Body of pancreas (tissue), 4 donors: ENCODE measurements around the gene POLH. TPM values are rescaled to one million over a fixed set of nuclear protein-coding genes. Genes with fewer than 3 reads are reported as not detected.
"Not testable (repeated sequence)": the region's sequence is repeated elsewhere in the genome, so short reads cannot be mapped to it uniquely, and the experiment has no call there.

Experiments
- ATAC-seq: fragments of 150-250 bp; one replicate; pipeline ENCODE4 v1.9.1; 2016
- DNase-seq, 4 donors: peaks; one replicate each; pipeline ENCODE4 v3.0.0-alpha.2; 2019
- H3K27ac ChIP-seq, 4 donors: fragments of 200-600 bp; sonication (generic); 1 replicate in 3 of 4; 2 replicates in 1 of 4; pipeline versions ENCODE4 v1.5.1 to v1.6.1; 2016 to 2019; ENCODE audit warnings: mild to moderate bottlenecking in 1 of 4, mixed read lengths in 1 of 4, moderate library complexity in 1 of 4
- H3K27me3 ChIP-seq, 2 donors: fragments of 200-600 bp; sonication (generic); one replicate each; pipeline ENCODE4 v1.6.0; 2016; ENCODE audit warnings: mild to moderate bottlenecking in 1 of 2
- H3K36me3 ChIP-seq, 2 donors: fragments of 200-600 bp; sonication (generic); replicated peaks in 1 of 2; 2 replicates each; pipeline ENCODE4 v1.5.1; 2016; ENCODE audit warnings: low read depth in 2 of 2; ENCODE audit not compliant: insufficient read depth in 1 of 2
- H3K4me1 ChIP-seq: fragments of 200-600 bp; sonication (generic); one replicate; pipeline ENCODE4 v1.6.0; 2016
- H3K4me3 ChIP-seq, 2 donors: fragments of 200-600 bp; sonication (generic); 1 replicate in 1 of 2; 2 replicates in 1 of 2; pipeline ENCODE4 v1.5.1; 2016 to 2019
- H3K9me3 ChIP-seq, 3 donors: fragments of 200-600 bp; sonication (generic); 1 replicate in 2 of 3; 2 replicates in 1 of 3; pipeline ENCODE4 v1.5.1; 2016
- POLR2A ChIP-seq, 3 donors: fragments of 450-650 bp; IDR thresholded peaks; one replicate each; pipeline ENCODE4 v1.6.1; 2016; ENCODE audit warnings: antibody characterized with exemption in 3 of 3, mild to moderate bottlenecking in 2 of 3
- WGBS, 2 donors: methylation state at CpG; one replicate each; pipeline ENCODE4 v1.1.5; 2017; 5-methylcytosine and 5-hydroxymethylcytosine counted together
- intact Hi-C: fragments of 100-400 bp; cut with DNase I; formaldehyde crosslinking; loops from one replicate; pipeline ENCODE4 v1.15.1; 2023
- total RNA-seq, 2 donors: library from RNA; depleted of rRNA; stranded (reverse); fragments of >200 nt; gene quantifications; one replicate each; pipeline ENCODE4 v1.1.0, GENCODE V29; 2016
- TF ChIP-seq, protein P1 (sequence below), 7 experiments: fragments of 450-650 bp in 4 of 7; fragments of 200-600 bp in 3 of 7; sonication (generic) in 3 of 7; IDR thresholded peaks; one replicate each; pipeline ENCODE4 v1.5.1; 2016 to 2019; ENCODE audit warnings: antibody characterized with exemption in 7 of 7

Gene POLH
- total RNA-seq, 2 donors from 2014 or later, result 4.3 to 8.8 TPM

DNA sequence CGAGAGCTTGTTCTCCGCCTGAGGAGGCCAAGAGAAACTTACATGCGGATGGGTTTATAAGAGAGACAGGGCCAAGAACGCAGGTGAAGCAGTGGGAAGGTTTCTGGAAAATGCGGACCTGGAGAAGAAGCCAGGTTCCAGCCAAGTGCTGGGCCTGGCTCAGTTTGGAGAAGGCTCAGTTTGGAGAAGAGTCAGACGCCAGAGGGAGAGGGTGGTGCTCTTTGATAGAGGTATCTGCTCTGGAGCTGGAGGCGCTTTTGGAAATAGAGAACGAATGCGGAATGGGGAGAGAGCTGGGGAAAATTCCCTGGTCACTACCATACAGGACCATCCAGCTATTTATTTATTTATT is 69.6 kb downstream of the POLH start:
- TF ChIP-seq POLR2A (IDR thresholded peaks at IDR 0.05), result no peak
- TF ChIP-seq, protein P1, sequence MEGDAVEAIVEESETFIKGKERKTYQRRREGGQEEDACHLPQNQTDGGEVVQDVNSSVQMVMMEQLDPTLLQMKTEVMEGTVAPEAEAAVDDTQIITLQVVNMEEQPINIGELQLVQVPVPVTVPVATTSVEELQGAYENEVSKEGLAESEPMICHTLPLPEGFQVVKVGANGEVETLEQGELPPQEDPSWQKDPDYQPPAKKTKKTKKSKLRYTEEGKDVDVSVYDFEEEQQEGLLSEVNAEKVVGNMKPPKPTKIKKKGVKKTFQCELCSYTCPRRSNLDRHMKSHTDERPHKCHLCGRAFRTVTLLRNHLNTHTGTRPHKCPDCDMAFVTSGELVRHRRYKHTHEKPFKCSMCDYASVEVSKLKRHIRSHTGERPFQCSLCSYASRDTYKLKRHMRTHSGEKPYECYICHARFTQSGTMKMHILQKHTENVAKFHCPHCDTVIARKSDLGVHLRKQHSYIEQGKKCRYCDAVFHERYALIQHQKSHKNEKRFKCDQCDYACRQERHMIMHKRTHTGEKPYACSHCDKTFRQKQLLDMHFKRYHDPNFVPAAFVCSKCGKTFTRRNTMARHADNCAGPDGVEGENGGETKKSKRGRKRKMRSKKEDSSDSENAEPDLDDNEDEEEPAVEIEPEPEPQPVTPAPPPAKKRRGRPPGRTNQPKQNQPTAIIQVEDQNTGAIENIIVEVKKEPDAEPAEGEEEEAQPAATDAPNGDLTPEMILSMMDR (IDR thresholded peaks at IDR 0.05), result no peak
- DNase-seq (no peak), ATAC-seq (no peak)
- Histone ChIP-seq H3K36me3 (peaks cover 0 to 4% of the 10 kb centered on the region in 2 donors), H3K4me3 (no peak overlapping the region), H3K4me1 (peaks cover 5% of the 10 kb centered on the region), H3K27me3 (no peaks in the 10 kb centered on the region), H3K27ac (no peak overlapping the region), H3K9me3 (no peaks in the 10 kb centered on the region)
- 11 to 24% methylated on average over 9 of the region's 9 CpGs for WGBS, 2 donors
- intact Hi-C loops, result no loop called here

DNA sequence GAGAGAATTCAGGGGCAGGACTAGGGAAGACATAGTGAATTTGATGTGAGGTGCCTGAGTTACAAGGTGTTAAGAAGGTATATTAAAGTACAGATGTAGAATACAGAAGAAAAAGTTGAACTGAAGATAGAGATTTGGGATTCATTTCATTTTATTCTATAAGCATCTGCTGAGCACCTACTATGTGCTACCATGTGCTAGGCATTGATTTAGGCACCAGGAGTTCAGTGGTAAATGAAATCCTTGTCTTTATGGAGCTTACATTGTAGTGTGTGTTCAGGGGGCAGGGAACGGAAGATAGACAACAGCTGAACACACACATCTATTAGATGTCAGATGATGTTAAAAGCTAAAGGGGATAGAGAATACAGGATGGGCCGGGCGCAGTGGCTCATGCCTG is 71.6 kb downstream of the POLH start:
- Histone ChIP-seq H3K36me3 (no peaks in the 10 kb centered on the region), H3K27me3 (no peaks in the 10 kb centered on the region), H3K27ac (no peak overlapping the region), H3K9me3 (no peaks in the 10 kb centered on the region), H3K4me3 (no peak overlapping the region), H3K4me1 (peaks cover 5% of the 10 kb centered on the region)
- ATAC-seq (no peak), DNase-seq (no peak)
- intact Hi-C loops, result no loop called here
- no peak for TF ChIP-seq POLR2A (IDR thresholded peaks at IDR 0.05)
- TF ChIP-seq, protein P1 (IDR thresholded peaks at IDR 0.05), result no peak
- WGBS, 2 donors, result 77 to 81% methylated on average over 3 of the region's 3 CpGs

DNA sequence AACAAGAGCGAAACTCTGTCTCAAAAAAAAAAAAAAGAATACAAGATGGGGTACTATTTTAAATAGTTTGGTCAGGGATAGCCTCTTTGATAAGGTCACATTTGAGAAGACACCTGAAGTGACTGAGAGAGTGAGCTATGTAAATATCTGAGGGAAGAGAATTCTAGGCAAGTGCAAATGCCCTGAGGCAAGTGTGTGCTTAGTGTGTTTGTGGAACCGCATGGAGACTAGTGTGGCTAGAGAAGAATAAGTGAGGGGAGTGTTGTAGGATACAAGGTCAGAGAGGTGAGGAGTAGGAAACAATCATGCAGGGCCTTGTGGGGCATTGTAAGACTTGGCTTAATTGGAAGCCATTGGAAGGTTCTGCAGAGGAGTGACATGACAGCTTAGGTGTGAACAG is 72.3 kb downstream of the POLH start:
- ATAC-seq (no peak), DNase-seq (no peak)
- no peaks in the 10 kb centered on the region for H3K36me3 ChIP-seq
- intact Hi-C loops, result no loop called here
- no peak overlapping the region for H3K4me3 ChIP-seq
- whole genome bisulfite sequencing, 2 donors, result 86 to 93% methylated on average over 2 of the region's 2 CpGs
- H3K9me3 ChIP-seq, result no peaks in the 10 kb centered on the region
- H3K27ac ChIP-seq, result no peak overlapping the region
- TF ChIP-seq, protein P1 (IDR thresholded peaks at IDR 0.05), result no peak
- no peak for TF ChIP-seq POLR2A (IDR thresholded peaks at IDR 0.05)
- H3K27me3 ChIP-seq, result no peaks in the 10 kb centered on the region
- peaks cover 5% of the 10 kb centered on the region for H3K4me1 ChIP-seq

DNA sequence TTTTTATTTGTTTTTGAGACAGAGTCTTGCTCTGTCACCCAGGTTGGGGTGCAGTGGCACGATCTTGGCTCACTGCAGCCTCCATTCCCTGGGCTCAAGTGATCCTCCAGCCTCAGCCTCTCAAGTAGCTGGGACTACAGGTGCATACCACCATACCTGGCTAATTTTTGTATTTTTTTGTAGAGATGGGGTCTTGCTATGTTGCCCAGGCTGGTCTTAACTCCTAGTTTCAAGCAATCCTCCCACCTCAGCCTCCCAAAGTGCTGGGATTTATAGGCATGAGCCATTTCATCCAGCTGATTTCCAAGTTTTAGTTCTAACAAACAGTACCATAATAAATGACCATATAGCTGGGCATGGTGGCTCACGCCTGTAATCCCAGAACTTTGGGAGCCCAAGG is 76.8 kb downstream of the POLH start:
- H3K27me3 ChIP-seq, H3K27ac ChIP-seq, H3K9me3 ChIP-seq, H3K4me1 ChIP-seq, H3K4me3 ChIP-seq, DNase-seq, intact Hi-C loops, ATAC-seq, H3K36me3 ChIP-seq: not testable (repeated sequence)
- 71 to 83% methylated on average over 2 of the region's 2 CpGs for WGBS, 2 donors

DNA sequence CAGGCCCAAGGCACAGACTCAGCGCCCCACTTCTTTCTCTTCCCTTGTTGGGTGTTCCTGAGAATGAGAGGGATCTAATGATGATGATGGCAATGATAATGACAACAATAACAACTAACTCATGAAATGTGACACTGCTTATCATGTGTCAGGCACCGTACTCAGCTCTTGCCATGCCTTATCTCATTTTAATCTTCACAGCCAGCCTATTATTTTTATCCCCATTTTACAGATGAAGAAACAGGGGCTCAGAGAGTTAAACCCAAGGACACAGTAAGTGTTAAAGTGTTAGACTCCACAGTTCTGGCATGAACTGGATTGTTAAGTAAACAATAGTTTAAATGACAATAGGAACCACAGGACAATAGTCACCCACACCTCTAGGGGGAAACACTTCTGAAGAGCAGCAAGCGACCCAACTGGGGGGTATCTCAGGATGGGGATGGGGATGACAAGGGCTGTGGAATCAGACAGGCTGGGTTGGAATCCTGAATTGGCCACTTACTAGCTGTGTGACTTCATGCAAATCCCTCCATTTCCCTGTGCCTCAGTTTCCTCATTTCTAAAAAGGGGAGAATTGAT is 81.3 kb downstream of the POLH start:
- no peaks in the 10 kb centered on the region for H3K9me3 ChIP-seq
- no peak for ATAC-seq
- no peak overlapping the region for H3K27ac ChIP-seq
- no peak overlapping the region for H3K4me3 ChIP-seq
- 89 to 91% methylated on average over 3 of the region's 3 CpGs for WGBS, 2 donors
- DNase-seq, result no peak
- intact Hi-C loops, result no loop called here
- H3K27me3 ChIP-seq, result no peaks in the 10 kb centered on the region
- no peak for TF ChIP-seq POLR2A (IDR thresholded peaks at IDR 0.05)
- TF ChIP-seq, protein P1 (IDR thresholded peaks at IDR 0.05), result no peak
- no peaks in the 10 kb centered on the region for H3K36me3 ChIP-seq
- H3K4me1 ChIP-seq, result no peaks in the 10 kb centered on the region
